SU-DHL-6 (cell line): Measurements from ENCODE around the gene TRMT44.

Source experiments
- EZH2phosphoT487 ChIP-seq: fragments of 200-600 bp; sonication (generic), shearing (Covaris generic); conservative IDR thresholded peaks from 2 replicates; pipeline ENCODE4 v1.6.1; 2018; ENCODE audit warnings: mild to moderate bottlenecking, antibody characterized with exemption, low read length, moderate library complexity, mixed read lengths
- TF ChIP-seq, protein P1 (sequence below): fragments of 200-600 bp; sonication (generic); IDR thresholded peaks from one replicate; pipeline ENCODE4 v1.5.1; 2017; ENCODE audit warnings: antibody characterized with exemption, mild to moderate bottlenecking, low read length, moderate library complexity; ENCODE audit not compliant: insufficient read depth, poor library complexity, severe bottlenecking

DNA sequence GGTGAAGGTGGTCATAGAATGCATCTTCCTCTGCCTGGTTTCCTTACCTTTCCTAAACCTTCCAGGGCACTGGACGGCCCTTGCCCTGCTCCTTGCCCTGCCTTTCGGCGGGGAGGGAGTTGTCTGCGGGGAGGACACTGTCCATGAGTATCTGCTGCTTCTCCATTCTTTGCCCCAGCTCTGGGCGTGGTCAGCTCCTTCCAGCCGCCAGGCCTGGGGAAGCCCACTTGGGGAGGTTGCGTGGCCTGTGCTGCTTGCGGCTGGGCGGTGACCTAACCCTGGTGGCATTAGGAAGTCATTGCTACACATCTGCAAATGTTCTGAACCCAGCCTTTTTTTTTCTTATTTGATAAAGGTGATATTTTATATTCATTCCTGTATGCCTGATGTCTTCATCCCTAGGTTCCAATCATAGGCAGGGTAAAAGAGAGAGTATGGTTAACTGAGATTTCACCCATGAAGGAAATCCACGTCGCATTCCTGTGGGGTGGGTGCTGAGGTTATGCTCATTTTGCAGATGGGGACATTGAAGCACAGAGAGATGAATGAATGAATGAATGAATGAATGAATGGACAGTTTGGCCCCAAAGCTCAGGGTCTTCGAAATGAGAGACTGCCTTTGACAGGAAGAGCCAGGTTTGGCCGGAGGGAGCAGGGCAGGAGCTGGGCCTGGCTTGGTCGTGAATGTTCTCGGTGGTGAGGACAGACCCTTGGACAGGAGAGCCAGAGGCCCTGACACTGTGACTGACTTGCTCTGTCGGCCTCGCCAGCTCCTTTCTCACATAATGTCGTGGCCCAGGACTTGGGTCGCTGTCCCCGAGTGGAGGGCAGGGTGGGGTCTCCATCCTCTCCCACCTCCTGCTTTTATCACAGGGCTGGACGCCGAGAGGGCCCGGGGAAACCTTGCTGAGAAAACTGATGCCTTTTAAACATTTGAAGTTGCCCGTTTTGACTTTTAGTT is 81.9 kb downstream of the TRMT44 start:
- TF ChIP-seq, protein P1, sequence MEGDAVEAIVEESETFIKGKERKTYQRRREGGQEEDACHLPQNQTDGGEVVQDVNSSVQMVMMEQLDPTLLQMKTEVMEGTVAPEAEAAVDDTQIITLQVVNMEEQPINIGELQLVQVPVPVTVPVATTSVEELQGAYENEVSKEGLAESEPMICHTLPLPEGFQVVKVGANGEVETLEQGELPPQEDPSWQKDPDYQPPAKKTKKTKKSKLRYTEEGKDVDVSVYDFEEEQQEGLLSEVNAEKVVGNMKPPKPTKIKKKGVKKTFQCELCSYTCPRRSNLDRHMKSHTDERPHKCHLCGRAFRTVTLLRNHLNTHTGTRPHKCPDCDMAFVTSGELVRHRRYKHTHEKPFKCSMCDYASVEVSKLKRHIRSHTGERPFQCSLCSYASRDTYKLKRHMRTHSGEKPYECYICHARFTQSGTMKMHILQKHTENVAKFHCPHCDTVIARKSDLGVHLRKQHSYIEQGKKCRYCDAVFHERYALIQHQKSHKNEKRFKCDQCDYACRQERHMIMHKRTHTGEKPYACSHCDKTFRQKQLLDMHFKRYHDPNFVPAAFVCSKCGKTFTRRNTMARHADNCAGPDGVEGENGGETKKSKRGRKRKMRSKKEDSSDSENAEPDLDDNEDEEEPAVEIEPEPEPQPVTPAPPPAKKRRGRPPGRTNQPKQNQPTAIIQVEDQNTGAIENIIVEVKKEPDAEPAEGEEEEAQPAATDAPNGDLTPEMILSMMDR, result no peak
- TF ChIP-seq EZH2phosphoT487, result no peak
